ENCODE measurements around the gene PDE6C. TPM values are rescaled to one million over a fixed set of nuclear protein-coding genes. Genes with fewer than 3 reads are reported as not detected.

Gene PDE6C
- total and polyA plus RNA-seq, 4 donors, result not detected

DNA sequence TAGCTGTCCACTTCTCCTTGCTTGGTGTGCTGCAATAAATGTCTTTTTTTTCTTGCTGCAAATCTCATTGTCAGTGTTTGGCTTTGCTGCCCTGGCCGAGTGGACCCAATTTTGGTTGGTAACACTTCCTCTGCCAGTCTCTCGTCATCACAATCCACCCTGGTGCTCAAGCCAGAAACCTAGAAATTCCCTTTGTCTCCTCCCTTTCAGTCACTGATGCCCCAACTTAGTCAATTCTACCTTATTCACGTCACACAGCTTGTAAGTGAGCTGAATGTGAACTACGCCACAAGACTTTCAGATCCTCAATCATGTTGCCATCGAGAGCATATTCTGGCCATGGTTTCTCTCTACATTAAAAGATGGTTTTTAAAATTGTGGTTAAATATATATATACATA, 103.0 kb downstream of the PDE6C start:
- TF ChIP-seq ATF3 (IDR thresholded peaks at IDR 0.05), result no peak
- no peak for TF ChIP-seq EGR1 (IDR thresholded peaks at IDR 0.05; ENCODE audit: low read depth in 2 of 2)
- TF ChIP-seq GABPA (IDR thresholded peaks at IDR 0.05 in 1 of 2, conservative IDR thresholded peaks at IDR 0.05 in 1 of 2), result no peak
- TF ChIP-seq NR2F2 (IDR thresholded peaks at IDR 0.05), result no peak
- TF ChIP-seq, protein P1, sequence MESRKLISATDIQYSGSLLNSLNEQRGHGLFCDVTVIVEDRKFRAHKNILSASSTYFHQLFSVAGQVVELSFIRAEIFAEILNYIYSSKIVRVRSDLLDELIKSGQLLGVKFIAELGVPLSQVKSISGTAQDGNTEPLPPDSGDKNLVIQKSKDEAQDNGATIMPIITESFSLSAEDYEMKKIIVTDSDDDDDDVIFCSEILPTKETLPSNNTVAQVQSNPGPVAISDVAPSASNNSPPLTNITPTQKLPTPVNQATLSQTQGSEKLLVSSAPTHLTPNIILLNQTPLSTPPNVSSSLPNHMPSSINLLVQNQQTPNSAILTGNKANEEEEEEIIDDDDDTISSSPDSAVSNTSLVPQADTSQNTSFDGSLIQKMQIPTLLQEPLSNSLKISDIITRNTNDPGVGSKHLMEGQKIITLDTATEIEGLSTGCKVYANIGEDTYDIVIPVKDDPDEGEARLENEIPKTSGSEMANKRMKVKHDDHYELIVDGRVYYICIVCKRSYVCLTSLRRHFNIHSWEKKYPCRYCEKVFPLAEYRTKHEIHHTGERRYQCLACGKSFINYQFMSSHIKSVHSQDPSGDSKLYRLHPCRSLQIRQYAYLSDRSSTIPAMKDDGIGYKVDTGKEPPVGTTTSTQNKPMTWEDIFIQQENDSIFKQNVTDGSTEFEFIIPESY (IDR thresholded peaks at IDR 0.05), result no peak
- no peak for TF ChIP-seq SP1 (IDR thresholded peaks at IDR 0.05)
- no peak for TF ChIP-seq HNF4G (IDR thresholded peaks at IDR 0.05)
- TF ChIP-seq FOXA2 (IDR thresholded peaks at IDR 0.05), result no peak
- no peak for TF ChIP-seq RAD21 (IDR thresholded peaks at IDR 0.05)
- TF ChIP-seq RXRA (IDR thresholded peaks at IDR 0.05), result no peak
- no peak for TF ChIP-seq JUND (IDR thresholded peaks at IDR 0.05)
- TF ChIP-seq MAX (IDR thresholded peaks at IDR 0.05), result no peak
- TF ChIP-seq FOXA1 (IDR thresholded peaks at IDR 0.05), result no peak
- no peak for TF ChIP-seq TAF1 (conservative IDR thresholded peaks at IDR 0.05)
- TF ChIP-seq YY1 (IDR thresholded peaks at IDR 0.05), result no peak
- TF ChIP-seq, protein P2, sequence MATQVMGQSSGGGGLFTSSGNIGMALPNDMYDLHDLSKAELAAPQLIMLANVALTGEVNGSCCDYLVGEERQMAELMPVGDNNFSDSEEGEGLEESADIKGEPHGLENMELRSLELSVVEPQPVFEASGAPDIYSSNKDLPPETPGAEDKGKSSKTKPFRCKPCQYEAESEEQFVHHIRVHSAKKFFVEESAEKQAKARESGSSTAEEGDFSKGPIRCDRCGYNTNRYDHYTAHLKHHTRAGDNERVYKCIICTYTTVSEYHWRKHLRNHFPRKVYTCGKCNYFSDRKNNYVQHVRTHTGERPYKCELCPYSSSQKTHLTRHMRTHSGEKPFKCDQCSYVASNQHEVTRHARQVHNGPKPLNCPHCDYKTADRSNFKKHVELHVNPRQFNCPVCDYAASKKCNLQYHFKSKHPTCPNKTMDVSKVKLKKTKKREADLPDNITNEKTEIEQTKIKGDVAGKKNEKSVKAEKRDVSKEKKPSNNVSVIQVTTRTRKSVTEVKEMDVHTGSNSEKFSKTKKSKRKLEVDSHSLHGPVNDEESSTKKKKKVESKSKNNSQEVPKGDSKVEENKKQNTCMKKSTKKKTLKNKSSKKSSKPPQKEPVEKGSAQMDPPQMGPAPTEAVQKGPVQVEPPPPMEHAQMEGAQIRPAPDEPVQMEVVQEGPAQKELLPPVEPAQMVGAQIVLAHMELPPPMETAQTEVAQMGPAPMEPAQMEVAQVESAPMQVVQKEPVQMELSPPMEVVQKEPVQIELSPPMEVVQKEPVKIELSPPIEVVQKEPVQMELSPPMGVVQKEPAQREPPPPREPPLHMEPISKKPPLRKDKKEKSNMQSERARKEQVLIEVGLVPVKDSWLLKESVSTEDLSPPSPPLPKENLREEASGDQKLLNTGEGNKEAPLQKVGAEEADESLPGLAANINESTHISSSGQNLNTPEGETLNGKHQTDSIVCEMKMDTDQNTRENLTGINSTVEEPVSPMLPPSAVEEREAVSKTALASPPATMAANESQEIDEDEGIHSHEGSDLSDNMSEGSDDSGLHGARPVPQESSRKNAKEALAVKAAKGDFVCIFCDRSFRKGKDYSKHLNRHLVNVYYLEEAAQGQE (IDR thresholded peaks at IDR 0.05), result no peak
- TF ChIP-seq, protein P3, sequence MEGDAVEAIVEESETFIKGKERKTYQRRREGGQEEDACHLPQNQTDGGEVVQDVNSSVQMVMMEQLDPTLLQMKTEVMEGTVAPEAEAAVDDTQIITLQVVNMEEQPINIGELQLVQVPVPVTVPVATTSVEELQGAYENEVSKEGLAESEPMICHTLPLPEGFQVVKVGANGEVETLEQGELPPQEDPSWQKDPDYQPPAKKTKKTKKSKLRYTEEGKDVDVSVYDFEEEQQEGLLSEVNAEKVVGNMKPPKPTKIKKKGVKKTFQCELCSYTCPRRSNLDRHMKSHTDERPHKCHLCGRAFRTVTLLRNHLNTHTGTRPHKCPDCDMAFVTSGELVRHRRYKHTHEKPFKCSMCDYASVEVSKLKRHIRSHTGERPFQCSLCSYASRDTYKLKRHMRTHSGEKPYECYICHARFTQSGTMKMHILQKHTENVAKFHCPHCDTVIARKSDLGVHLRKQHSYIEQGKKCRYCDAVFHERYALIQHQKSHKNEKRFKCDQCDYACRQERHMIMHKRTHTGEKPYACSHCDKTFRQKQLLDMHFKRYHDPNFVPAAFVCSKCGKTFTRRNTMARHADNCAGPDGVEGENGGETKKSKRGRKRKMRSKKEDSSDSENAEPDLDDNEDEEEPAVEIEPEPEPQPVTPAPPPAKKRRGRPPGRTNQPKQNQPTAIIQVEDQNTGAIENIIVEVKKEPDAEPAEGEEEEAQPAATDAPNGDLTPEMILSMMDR (IDR thresholded peaks at IDR 0.05; ENCODE audit: low read depth, low read length, missing input control), result no peak
- no peak for DNase-seq (ENCODE audit: low spot score)
- Histone ChIP-seq H3K4me1 (ENCODE audit: control insufficient read depth in 4 of 4, insufficient read depth in 4 of 4, low read length in 3 of 4) (no peaks in the 10 kb centered on the region), H3K4me3 (ENCODE audit: low read depth in 1 of 3, low read length in 3 of 3) (no peak overlapping the region), H3K27me3 (ENCODE audit: control insufficient read depth in 4 of 4, insufficient read depth in 4 of 4, low read length in 3 of 4) (no peaks in the 10 kb centered on the region), H3K27ac (ENCODE audit: low read depth in 1 of 2, low read length in 2 of 2) (no peak overlapping the region), H3K9ac (ENCODE audit: low read depth in 1 of 2, low read length in 2 of 2) (no peak overlapping the region), H3K9me3 (ENCODE audit: control insufficient read depth in 4 of 4, low read length in 3 of 4) (no peaks in the 10 kb centered on the region), H3K36me3 (ENCODE audit: control insufficient read depth in 4 of 4, insufficient read depth in 3 of 4, low read depth in 1 of 4, low read length in 3 of 4) (no peaks in the 10 kb centered on the region)
- 89% methylated on average over 5 of the region's 5 CpGs for whole genome bisulfite sequencing

Other genes with a start within 250 kb of the PDE6C start
- gene MYOF, start 130.2 kb upstream of the PDE6C start, total RNA-seq, result 1 to 10 TPM; 4.0 to 5.7 TPM
- 1 to 10 TPM in 1 of 2 donors, under 1 TPM in 1; 0.89 to 2.5 TPM for gene MYOF, start 130.2 kb upstream of the PDE6C start, polyA plus RNA-seq
- 1 to 10 TPM in 1 of 2 donors, under 1 TPM in 1; under 0.01 to 4.1 TPM for gene CEP55, start 115.9 kb upstream of the PDE6C start, total RNA-seq
- gene CEP55, start 115.9 kb upstream of the PDE6C start, polyA plus RNA-seq, result under 1 TPM; 0.10 to 0.82 TPM
- under 1 TPM; 0.14 to 0.17 TPM for gene FFAR4, start 45.9 kb upstream of the PDE6C start, total RNA-seq
- under 1 TPM; 0.21 to 0.28 TPM for gene FFAR4, start 45.9 kb upstream of the PDE6C start, polyA plus RNA-seq
- gene RBP4, start 11.3 kb upstream of the PDE6C start, total RNA-seq, result 1,000 to 10,000 TPM; 1,174 to 2,873 TPM
- gene RBP4, start 11.3 kb upstream of the PDE6C start, polyA plus RNA-seq, result over 10,000 TPM in 1 of 2 donors, 1,000 to 10,000 TPM in 1; 5,034 to 10,329 TPM
- gene FRA10AC1, start 90.1 kb downstream of the PDE6C start, total RNA-seq, result 1 to 10 TPM; 4.8 to 6.9 TPM
- gene FRA10AC1, start 90.1 kb downstream of the PDE6C start, polyA plus RNA-seq, result 10 to 100 TPM in 1 of 2 donors, 1 to 10 TPM in 1; 2.5 to 19.2 TPM
- gene LGI1, start 145.4 kb downstream of the PDE6C start, total RNA-seq, result 1 to 10 TPM in 1 of 2 donors, not detected in 1; 1.2 TPM
- gene LGI1, start 145.4 kb downstream of the PDE6C start, polyA plus RNA-seq, result 1 to 10 TPM in 1 of 2 donors, under 1 TPM in 1; 0.28 to 1.1 TPM